DMS114 treated with DMSO at 0.1 percent for 48 hours (cell line): ENCODE results near the gene PTPRF.

ENCODE experiments used
- DNase-seq: peaks from one replicate; lab custom pipeline; 2025; ENCODE audit not compliant: unreplicated experiment; lab: John Stamatoyannopoulos, UW

Gene PTPRF

GRCh38 chr1:43655953-43656352, 125.3 kb downstream of the PTPRF start:
- DNase-seq, result no peak

GRCh38 chr1:43659212-43660166, 128.8 kb downstream of the PTPRF start:
- DNase-seq, result no peak

GRCh38 chr1:43660355-43660754, 129.7 kb downstream of the PTPRF start:
- no peak for DNase-seq

- no peak for DNase-seq
These were observed 133.7 kb downstream of the PTPRF start for GRCh38 chr1:43664369-43664768.

GRCh38 chr1:43666608-43667007, 135.9 kb downstream of the PTPRF start:
- no peak for DNase-seq

- no peak for DNase-seq
These were observed 138.3 kb downstream of the PTPRF start for GRCh38 chr1:43668956-43669355.

GRCh38 chr1:43669878-43670277, 139.2 kb downstream of the PTPRF start:
- no peak for DNase-seq

GRCh38 chr1:43671193-43671592, 140.5 kb downstream of the PTPRF start:
- no peak for DNase-seq

GRCh38 chr1:43671626-43672330, 141.1 kb downstream of the PTPRF start:
- DNase-seq, result no peak

- DNase-seq, result no peak
These were observed 142.6 kb downstream of the PTPRF start for GRCh38 chr1:43673261-43673660.
